PC-3 (cell line): Measurements from ENCODE around the gene KMT2C.
"Not testable (repeated sequence)": the region's sequence is repeated elsewhere in the genome, so short reads cannot be mapped to it uniquely, and the experiment has no call there.

ENCODE experiments used
- CTCF ChIP-seq: fragments of 300-600 bp; sonication (generic); conservative IDR thresholded peaks from 2 replicates; pipeline ENCODE4 v1.5.1; 2017; ENCODE audit warnings: antibody characterized with exemption, low read depth, mild to moderate bottlenecking, low read length
- EZH2 ChIP-seq: fragments of 300-600 bp; sonication (generic); IDR thresholded peaks from one replicate; pipeline ENCODE4 v1.6.1; 2017; ENCODE audit warnings: antibody characterized with exemption, mild to moderate bottlenecking, low read length; ENCODE audit not compliant: unreplicated experiment
- EZH2phosphoT487 ChIP-seq: fragments of 300-600 bp; sonication (generic); IDR thresholded peaks from 2 replicates; pipeline ENCODE4 v1.6.1; 2018; ENCODE audit warnings: mild to moderate bottlenecking, antibody characterized with exemption, low read length, borderline replicate concordance

DNA sequence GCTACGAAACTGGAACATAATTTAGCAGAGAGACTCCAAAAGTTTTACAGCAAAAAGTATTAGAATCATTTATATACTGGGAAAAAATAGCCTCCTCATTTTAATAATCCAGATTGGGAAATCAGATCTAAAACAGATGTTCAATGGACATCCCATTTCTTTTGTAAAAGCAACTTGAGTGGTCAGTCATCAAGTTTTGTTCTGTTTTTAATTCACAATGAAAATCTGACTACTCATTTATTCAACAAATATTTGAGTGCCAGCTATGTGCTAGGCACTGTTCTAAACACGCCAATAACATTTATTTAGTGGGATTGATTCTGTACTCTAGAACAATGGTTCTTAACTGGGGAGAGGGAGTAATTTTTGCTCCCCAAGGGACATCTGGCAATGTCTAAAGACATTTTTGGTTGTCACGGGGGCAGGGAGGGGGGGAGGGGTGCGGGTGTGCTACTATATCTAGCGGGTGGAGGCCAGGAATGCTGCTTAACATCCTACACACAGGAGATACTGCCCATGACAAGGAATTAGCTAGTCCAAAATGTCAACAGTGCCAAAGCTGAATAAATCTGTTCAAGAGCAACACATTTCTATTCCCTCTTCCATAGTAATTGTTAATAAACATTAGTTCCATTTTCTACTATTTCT is 54.7 kb downstream of the KMT2C start:
- TF ChIP-seq CTCF, EZH2, EZH2phosphoT487: not testable (repeated sequence)
